Measurements from ENCODE around the gene RAB43.

RAB43 gene

DNA sequence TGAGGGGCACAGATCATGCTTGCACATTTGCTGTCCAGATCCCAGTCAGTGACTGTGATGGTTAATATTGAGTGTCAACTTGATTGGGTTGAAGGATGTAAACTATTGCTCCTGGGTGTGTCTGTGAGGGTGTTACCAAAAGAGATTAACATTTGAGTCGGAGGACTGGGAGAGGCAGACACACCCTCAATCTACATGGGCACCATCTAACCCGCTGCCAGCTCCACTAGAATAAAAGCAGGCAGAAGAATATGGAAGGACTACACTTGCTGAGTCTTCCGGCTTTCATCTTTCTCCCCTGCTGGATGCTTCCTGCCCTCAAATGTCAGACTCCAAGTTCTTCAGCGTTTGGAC lies 55.9 kb downstream of the RAB43 start:
- H3K4me3 ChIP-seq (replicated peaks; ENCODE audit: insufficient read depth, low read length) = no peak overlapping the region
- TF ChIP-seq POLR2AphosphoS5 (IDR thresholded peaks at IDR 0.05; ENCODE audit: low read depth) (no peak), SPI1 (IDR thresholded peaks at IDR 0.05; ENCODE audit: borderline replicate concordance, low read depth) (no peak), GABPA (IDR thresholded peaks at IDR 0.05; ENCODE audit: low read depth) (no peak)
- TF ChIP-seq, protein P1, sequence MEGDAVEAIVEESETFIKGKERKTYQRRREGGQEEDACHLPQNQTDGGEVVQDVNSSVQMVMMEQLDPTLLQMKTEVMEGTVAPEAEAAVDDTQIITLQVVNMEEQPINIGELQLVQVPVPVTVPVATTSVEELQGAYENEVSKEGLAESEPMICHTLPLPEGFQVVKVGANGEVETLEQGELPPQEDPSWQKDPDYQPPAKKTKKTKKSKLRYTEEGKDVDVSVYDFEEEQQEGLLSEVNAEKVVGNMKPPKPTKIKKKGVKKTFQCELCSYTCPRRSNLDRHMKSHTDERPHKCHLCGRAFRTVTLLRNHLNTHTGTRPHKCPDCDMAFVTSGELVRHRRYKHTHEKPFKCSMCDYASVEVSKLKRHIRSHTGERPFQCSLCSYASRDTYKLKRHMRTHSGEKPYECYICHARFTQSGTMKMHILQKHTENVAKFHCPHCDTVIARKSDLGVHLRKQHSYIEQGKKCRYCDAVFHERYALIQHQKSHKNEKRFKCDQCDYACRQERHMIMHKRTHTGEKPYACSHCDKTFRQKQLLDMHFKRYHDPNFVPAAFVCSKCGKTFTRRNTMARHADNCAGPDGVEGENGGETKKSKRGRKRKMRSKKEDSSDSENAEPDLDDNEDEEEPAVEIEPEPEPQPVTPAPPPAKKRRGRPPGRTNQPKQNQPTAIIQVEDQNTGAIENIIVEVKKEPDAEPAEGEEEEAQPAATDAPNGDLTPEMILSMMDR (IDR thresholded peaks at IDR 0.05; ENCODE audit: insufficient read depth, low read length) = no peak
- TF ChIP-seq, protein P2, sequence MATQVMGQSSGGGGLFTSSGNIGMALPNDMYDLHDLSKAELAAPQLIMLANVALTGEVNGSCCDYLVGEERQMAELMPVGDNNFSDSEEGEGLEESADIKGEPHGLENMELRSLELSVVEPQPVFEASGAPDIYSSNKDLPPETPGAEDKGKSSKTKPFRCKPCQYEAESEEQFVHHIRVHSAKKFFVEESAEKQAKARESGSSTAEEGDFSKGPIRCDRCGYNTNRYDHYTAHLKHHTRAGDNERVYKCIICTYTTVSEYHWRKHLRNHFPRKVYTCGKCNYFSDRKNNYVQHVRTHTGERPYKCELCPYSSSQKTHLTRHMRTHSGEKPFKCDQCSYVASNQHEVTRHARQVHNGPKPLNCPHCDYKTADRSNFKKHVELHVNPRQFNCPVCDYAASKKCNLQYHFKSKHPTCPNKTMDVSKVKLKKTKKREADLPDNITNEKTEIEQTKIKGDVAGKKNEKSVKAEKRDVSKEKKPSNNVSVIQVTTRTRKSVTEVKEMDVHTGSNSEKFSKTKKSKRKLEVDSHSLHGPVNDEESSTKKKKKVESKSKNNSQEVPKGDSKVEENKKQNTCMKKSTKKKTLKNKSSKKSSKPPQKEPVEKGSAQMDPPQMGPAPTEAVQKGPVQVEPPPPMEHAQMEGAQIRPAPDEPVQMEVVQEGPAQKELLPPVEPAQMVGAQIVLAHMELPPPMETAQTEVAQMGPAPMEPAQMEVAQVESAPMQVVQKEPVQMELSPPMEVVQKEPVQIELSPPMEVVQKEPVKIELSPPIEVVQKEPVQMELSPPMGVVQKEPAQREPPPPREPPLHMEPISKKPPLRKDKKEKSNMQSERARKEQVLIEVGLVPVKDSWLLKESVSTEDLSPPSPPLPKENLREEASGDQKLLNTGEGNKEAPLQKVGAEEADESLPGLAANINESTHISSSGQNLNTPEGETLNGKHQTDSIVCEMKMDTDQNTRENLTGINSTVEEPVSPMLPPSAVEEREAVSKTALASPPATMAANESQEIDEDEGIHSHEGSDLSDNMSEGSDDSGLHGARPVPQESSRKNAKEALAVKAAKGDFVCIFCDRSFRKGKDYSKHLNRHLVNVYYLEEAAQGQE (IDR thresholded peaks at IDR 0.05; ENCODE audit: insufficient replicate concordance, low read depth) = no peak
- no peak overlapping the region for H3K27ac ChIP-seq (replicated peaks)
- no peaks in the 10 kb centered on the region for H3K27me3 ChIP-seq (ENCODE audit: insufficient read depth, poor library complexity, severe bottlenecking)
- no peak for DNase-seq (ENCODE audit: low read depth in 1 of 2, low spot score in 1 of 2)

- no peak overlapping the region for H3K27ac ChIP-seq (replicated peaks)
- no peak for DNase-seq (ENCODE audit: low read depth in 1 of 2, low spot score in 1 of 2)
Observed at GRCh38 chr3:129065016-129065719, 56.4 kb downstream of the RAB43 start.

DNA sequence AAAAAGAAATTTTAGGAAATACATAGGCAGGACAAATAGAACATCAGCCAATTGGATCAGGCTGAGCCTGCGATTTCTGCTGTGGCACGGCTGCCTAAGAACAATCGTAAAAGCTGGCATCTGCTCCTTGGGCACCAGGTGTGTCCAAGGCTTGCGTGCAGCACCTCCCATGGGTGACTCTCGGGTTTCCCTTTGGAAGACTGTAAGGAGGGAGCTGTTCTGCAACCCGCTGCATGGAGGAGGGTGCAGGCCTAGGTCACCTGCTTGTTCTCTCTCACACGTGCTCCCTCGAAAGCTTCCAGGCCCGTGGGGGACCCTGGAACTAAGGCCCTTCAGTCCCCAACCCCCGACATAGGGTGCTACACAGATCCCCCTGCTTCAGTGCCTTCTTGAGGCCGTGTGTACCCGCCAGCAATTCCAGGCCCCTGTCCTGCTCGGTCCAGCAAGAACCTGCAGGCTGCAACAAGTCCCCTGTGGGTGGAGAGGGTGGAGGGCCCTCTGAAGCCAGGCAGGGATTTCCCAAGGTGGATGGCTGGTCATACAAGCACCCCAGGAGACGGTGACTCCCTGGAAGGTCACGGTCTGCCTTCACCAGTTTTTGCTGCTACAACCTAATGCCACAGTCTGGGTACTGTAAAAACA lies 57.6 kb downstream of the RAB43 start:
- TF ChIP-seq, protein P2 (IDR thresholded peaks at IDR 0.05; ENCODE audit: insufficient replicate concordance, low read depth) = no peak
- TF ChIP-seq, protein P1 (IDR thresholded peaks at IDR 0.05; ENCODE audit: insufficient read depth, low read length) = no peak
- H3K27me3 ChIP-seq (ENCODE audit: insufficient read depth, poor library complexity, severe bottlenecking) = no peaks in the 10 kb centered on the region
- H3K4me3 ChIP-seq (replicated peaks; ENCODE audit: insufficient read depth, low read length) = no peak overlapping the region
- no peak overlapping the region for H3K27ac ChIP-seq (replicated peaks)
- no peak for DNase-seq (ENCODE audit: low read depth in 1 of 2, low spot score in 1 of 2)

More at GRCh38 chr3:129065016-129065719, 56.4 kb downstream of the RAB43 start:
- no peak overlapping the region for H3K4me3 ChIP-seq (replicated peaks; ENCODE audit: insufficient read depth, low read length)
- TF ChIP-seq GABPA (IDR thresholded peaks at IDR 0.05; ENCODE audit: low read depth) (no peak), POLR2AphosphoS5 (IDR thresholded peaks at IDR 0.05; ENCODE audit: low read depth) (no peak), SPI1 (IDR thresholded peaks at IDR 0.05; ENCODE audit: borderline replicate concordance, low read depth) (no peak)
- TF ChIP-seq, protein P1 (IDR thresholded peaks at IDR 0.05; ENCODE audit: insufficient read depth, low read length) = no peak
- TF ChIP-seq, protein P2 (IDR thresholded peaks at IDR 0.05; ENCODE audit: insufficient replicate concordance, low read depth) = no peak
- H3K27me3 ChIP-seq (ENCODE audit: insufficient read depth, poor library complexity, severe bottlenecking) = no peaks in the 10 kb centered on the region
